HEK293 (cell line): ENCODE data around the gene GCH1.

ENCODE experiments used
- CTCF ChIP-seq: fragments of 450-650 bp; formaldehyde crosslinking; IDR thresholded peaks from 2 replicates; pipeline ENCODE4 v1.5.1; 2016; ENCODE audit warnings: missing biosample characterization, missing genetic modification characterization
- HOXD13 ChIP-seq: sonication (generic); formaldehyde crosslinking; IDR thresholded peaks from 2 replicates; pipeline ENCODE4 v1.8.0; 2022; ENCODE audit warnings: missing genetic modification reagents, borderline replicate concordance
- KLF16 ChIP-seq: fragments of 450-650 bp; formaldehyde crosslinking; IDR thresholded peaks from 2 replicates; pipeline ENCODE4 v1.5.1; 2017; ENCODE audit warnings: missing biosample characterization, missing genetic modification characterization
- OVOL3 ChIP-seq: fragments of 450-650 bp; formaldehyde crosslinking; IDR thresholded peaks from 2 replicates; pipeline ENCODE4 v1.5.1; 2016; ENCODE audit warnings: missing biosample characterization, missing genetic modification characterization
- PRDM10 ChIP-seq: fragments of 450-650 bp; formaldehyde crosslinking; IDR thresholded peaks from 2 replicates; pipeline ENCODE4 v1.5.1; 2016; ENCODE audit warnings: missing biosample characterization, missing genetic modification characterization
- SCRT1 ChIP-seq: fragments of 450-650 bp; formaldehyde crosslinking; IDR thresholded peaks from 2 replicates; pipeline ENCODE4 v1.5.1; 2016; ENCODE audit warnings: missing biosample characterization, missing genetic modification characterization, borderline replicate concordance
- SP2 ChIP-seq: fragments of 450-650 bp; formaldehyde crosslinking; IDR thresholded peaks from 2 replicates; pipeline ENCODE4 v1.5.1; 2016; ENCODE audit warnings: missing biosample characterization, missing genetic modification characterization
- ZBTB26 ChIP-seq: fragments of 450-650 bp; formaldehyde crosslinking; optimal IDR thresholded peaks from 2 replicates; pipeline ENCODE3; 2016; ENCODE audit warnings: missing biosample characterization, mild to moderate bottlenecking, missing genetic modification characterization
- ZNF138 ChIP-seq: fragments of 450-650 bp; formaldehyde crosslinking; IDR thresholded peaks from 2 replicates; pipeline ENCODE4 v1.5.1; 2016; ENCODE audit warnings: missing biosample characterization, missing genetic modification characterization, borderline replicate concordance
- ZNF2 ChIP-seq: fragments of 450-650 bp; formaldehyde crosslinking; IDR thresholded peaks from 2 replicates; pipeline ENCODE4 v1.5.1; 2016; ENCODE audit warnings: missing biosample characterization, missing genetic modification characterization
- ZNF202 ChIP-seq: fragments of 450-650 bp; formaldehyde crosslinking; IDR thresholded peaks from 2 replicates; pipeline ENCODE4 v1.5.1; 2016; ENCODE audit warnings: missing biosample characterization, missing genetic modification characterization, borderline replicate concordance
- ZNF214 ChIP-seq: fragments of 450-650 bp; formaldehyde crosslinking; IDR thresholded peaks from 2 replicates; pipeline ENCODE4 v1.5.1; 2017; ENCODE audit warnings: missing biosample characterization, mild to moderate bottlenecking, missing genetic modification characterization, borderline replicate concordance
- ZNF23 ChIP-seq: fragments of 450-650 bp; formaldehyde crosslinking; IDR thresholded peaks from 2 replicates; pipeline ENCODE4 v1.5.1; 2016; ENCODE audit warnings: missing biosample characterization, missing genetic modification characterization, borderline replicate concordance
- ZNF280D ChIP-seq: fragments of 450-650 bp; formaldehyde crosslinking; IDR thresholded peaks from 2 replicates; pipeline ENCODE4 v1.5.1; 2016; ENCODE audit warnings: missing biosample characterization, missing genetic modification characterization
- ZNF341 ChIP-seq: fragments of 450-650 bp; formaldehyde crosslinking; IDR thresholded peaks from 2 replicates; pipeline ENCODE4; 2016; ENCODE audit warnings: low read depth, missing biosample characterization, missing genetic modification characterization
- ZNF449 ChIP-seq: fragments of 450-650 bp; formaldehyde crosslinking; IDR thresholded peaks from 2 replicates; pipeline ENCODE4 v1.5.1; 2017; ENCODE audit warnings: missing biosample characterization, mild to moderate bottlenecking, missing genetic modification characterization, moderate library complexity
- ZNF48 ChIP-seq: fragments of 450-650 bp; formaldehyde crosslinking; IDR thresholded peaks from 2 replicates; pipeline ENCODE4 v1.5.1; 2016; ENCODE audit warnings: missing biosample characterization, missing genetic modification characterization
- ZNF530 ChIP-seq: fragments of 450-650 bp; formaldehyde crosslinking; IDR thresholded peaks from 2 replicates; pipeline ENCODE4 v1.5.1; 2016; ENCODE audit warnings: low read depth, missing biosample characterization, missing genetic modification characterization
- ZNF623 ChIP-seq: fragments of 450-650 bp; formaldehyde crosslinking; IDR thresholded peaks from 2 replicates; pipeline ENCODE4 v1.5.1; 2016; ENCODE audit warnings: missing biosample characterization, missing genetic modification characterization
- ZNF626 ChIP-seq: fragments of 450-650 bp; sonication (Bioruptor Pico); formaldehyde crosslinking; IDR thresholded peaks from 2 replicates; pipeline ENCODE4 v1.5.1; 2018; ENCODE audit warnings: missing biosample characterization, missing genetic modification characterization, inconsistent platforms
- ZNF704 ChIP-seq: fragments of 450-650 bp; formaldehyde crosslinking; IDR thresholded peaks from 2 replicates; pipeline ENCODE4 v1.5.1; 2016; ENCODE audit warnings: missing biosample characterization, missing genetic modification characterization
- ZNF707 ChIP-seq: fragments of 450-650 bp; formaldehyde crosslinking; IDR thresholded peaks from 2 replicates; pipeline ENCODE4 v1.5.1; 2016; ENCODE audit warnings: missing biosample characterization, missing genetic modification characterization
- ZNF785 ChIP-seq: fragments of 450-650 bp; formaldehyde crosslinking; IDR thresholded peaks from 2 replicates; pipeline ENCODE4 v1.5.1; 2016; ENCODE audit warnings: missing biosample characterization, missing genetic modification characterization
- ZNF830 ChIP-seq: fragments of 450-650 bp; IDR thresholded peaks from 2 replicates; pipeline ENCODE4 v1.5.0; 2018; ENCODE audit warnings: missing biosample characterization, missing genetic modification characterization, low read depth, mild to moderate bottlenecking, moderate library complexity
- ZSCAN18 ChIP-seq: fragments of 450-650 bp; formaldehyde crosslinking; IDR thresholded peaks from 2 replicates; pipeline ENCODE4 v1.5.1; 2016; ENCODE audit warnings: missing biosample characterization, missing genetic modification characterization

Gene GCH1

GRCh38 chr14:54902143-54902520 lies 494 bp downstream of the GCH1 start (continued):
- TF ChIP-seq ZNF626 (tag by site-specific recombination) (no peak), ZNF2 (no peak), OVOL3 (tag by site-specific recombination) (no peak), ZNF23 (tag by site-specific recombination) (no peak), ZNF830 (tag by site-specific recombination) (no peak), CTCF (tag by site-specific recombination) (no peak; the same call in none of the 2 replicates), KLF16 (tag by site-specific recombination) (0 out of 2 replicates have a peak, but pooled peaks have one; percentile 12), ZNF785 (tag by site-specific recombination) (no peak), ZNF341 (tag by site-specific recombination) (no peak), ZNF623 (no peak), ZNF704 (tag by site-specific recombination) (no peak), ZNF280D (tag by site-specific recombination) (no peak), HOXD13 (CRISPR knock-in tag) (no peak), ZNF202 (tag by site-specific recombination) (no peak), ZSCAN18 (tag by site-specific recombination) (no peak), SCRT1 (tag by site-specific recombination) (no peak), ZNF707 (tag by site-specific recombination) (no peak), ZNF214 (tag by site-specific recombination) (no peak), ZNF48 (tag by site-specific recombination) (no peak), ZNF530 (tag by site-specific recombination) (no peak), PRDM10 (tag by site-specific recombination) (no peak), ZNF138 (tag by site-specific recombination) (no peak), ZBTB26 (tag by site-specific recombination) (peak; percentile 89), ZNF449 (tag by site-specific recombination) (no peak; the same call in 1 of the 2 replicates), SP2 (tag by site-specific recombination) (peak; percentile 68)
